DMS53 (cell line): Measurements from ENCODE around the gene GRIA1.

ENCODE experiments used
- DNase-seq: peaks from one replicate; lab custom pipeline; 2025; lab: John Stamatoyannopoulos, UW

GRIA1 gene

DNA sequence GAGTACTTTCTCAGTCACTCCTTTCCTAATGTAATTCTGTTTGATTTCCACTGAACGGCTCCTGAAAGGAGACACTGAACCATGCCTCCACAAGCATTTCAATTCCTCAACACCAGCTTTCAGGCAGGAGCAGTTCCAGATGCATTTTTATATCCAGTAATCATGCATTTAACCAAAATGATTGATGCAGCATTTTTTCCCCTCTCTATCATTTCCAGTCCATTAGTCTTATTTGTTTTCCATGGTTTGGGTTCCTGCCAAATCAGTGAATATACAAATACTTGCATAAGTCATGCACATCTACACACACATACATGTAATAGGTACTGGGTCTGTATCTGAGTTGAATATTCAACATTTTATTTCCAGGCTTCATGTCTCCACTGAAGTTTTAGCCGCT is 122.7 kb downstream of the GRIA1 start:
- DNase-seq: peak; percentile 22

DNA sequence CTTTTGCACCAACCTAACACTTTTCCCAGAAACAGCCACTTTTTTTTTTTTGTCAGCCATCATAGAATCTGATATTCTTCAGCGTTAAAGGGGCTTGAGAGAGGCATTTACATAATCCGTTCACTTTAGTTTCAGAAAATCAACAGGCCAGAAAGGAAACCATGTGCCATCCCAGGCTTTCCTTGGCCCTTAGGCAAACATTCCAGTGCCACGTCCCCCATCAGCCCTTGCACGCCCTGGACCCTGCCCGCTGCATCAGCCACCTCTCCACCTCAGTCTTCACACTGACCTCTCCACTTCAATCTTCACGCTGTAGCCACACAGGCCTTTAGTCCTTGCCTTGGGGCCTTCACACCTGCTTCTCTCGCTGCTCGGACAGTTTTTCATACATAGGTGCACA is 123.2 kb downstream of the GRIA1 start:
- no peak for DNase-seq

DNA sequence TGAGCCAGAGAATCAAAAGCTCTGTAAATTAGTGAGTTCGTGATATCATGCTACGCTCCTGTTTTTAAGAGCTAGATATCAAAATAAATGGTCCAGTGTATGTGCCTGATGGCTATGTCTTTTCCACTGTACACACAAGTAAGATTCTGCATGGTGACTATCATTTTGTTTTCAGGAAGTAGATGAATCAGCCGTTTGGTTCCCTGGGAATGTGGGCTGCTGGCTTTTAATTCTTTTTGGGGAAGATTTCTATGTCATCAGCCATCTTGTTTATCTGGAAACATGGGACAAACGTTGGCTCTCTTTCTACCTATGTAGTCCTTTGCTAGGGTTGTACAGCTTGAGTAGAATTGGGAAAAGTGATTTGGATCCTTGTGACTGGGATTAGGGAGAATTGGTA is 126.7 kb downstream of the GRIA1 start:
- no peak for DNase-seq

DNA sequence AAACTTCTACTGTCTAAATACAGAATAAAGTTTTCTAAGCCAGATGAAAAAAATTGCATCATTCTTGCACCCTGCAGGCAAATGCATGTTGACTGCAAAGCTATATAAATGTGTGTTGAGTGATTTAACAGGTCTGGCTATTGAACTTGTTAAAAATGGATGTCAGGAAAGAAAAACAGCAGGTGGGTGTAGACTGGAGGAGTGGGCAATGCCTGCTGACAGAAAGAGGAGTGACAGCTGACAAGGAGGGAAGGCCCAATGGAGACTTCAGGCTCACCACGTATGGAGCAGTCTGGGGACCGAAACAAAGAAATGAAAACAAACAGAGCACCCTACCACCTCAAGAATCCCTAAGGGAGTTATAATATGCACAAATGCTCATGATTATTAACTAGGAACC is 127.8 kb downstream of the GRIA1 start:
- DNase-seq: no peak

DNA sequence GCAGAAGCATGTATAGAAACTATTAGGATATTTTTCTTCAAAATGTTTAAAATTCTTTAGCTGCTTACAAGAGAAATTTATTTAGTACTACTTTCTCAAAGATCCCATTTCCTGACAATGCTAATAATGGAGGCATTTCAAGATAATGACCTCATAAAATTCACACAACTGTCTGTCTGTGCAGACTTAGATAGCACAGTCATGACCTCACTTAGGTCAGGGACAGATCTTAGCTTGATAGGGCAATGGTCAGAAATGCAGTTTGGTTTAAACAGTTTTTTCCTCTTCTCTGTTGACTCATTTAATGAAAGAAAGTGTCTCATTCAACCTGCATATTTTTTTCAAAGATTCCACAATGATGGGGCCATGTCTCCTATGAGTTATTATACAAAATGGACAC is 128.4 kb downstream of the GRIA1 start:
- DNase-seq: no peak

DNA sequence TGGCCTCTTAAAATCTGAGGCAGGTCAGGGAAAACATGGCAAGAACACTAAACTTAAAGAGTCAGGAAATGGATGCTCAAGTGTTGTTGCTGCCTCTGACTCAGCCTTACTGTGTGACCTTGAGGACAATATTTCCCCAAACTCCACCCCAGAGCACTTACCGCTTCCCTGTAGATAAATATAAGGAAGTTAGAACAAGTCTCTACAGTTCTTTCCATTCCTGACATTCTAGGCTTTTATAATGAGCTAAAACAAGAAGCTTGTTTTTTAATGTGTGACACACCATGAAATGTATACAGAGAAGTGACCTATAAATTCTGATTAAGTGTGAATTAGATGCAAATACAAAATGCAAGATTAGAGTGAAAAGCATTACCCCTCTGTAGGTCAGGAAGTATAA is 129.3 kb downstream of the GRIA1 start:
- DNase-seq: peak; percentile 39

DNA sequence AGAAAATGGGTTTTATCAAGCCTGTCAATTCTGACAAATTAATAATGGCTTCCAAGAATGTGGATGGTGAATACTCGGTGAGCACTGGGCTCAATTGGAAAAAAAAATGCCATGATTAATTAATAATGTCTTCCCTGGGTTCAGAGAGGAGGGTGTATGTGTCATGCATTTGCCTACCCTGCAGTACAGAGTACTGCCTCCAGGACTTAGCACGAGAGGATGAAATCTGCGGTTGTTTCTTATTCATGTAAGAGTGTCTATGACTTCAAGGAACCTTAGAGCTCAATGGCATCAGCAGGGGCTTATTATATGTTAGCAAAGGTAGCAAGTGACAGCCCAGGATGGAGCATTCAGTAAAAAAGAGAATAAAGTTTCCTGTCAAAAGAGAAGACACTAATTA is 132.7 kb downstream of the GRIA1 start:
- no peak for DNase-seq

DNA sequence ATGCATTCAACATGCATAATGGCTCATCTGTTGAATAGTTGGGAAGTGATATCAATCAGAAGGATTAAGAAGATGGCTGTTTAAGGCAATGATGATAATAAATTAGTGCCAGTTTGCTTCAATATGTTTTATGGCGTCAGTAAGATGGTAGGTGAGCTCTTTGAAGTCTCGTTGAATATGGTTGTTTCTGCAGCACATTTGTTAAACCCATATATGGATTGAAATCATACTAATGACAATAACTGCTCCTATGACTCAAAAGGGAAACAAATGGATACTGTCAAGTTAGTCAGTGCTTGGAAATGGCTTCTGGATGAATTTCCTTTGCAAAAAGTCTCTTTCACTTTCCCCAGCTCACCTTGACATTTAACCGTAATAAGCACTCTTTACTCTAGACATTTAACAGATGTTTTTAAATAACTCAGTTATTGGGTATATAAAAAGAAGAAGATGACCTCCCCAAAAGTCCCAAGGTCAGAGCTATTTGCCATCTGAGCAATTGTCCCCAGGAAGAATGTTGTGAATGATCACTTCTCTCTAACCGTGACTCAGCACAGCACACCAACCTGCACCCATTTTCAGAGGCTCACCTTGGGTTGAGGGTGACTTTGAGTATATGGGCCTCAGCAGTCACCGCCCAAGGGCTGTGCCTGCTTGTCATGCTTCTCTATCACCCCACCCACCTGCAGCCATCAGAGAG is 133.4 kb downstream of the GRIA1 start:
- peak; percentile 23 for DNase-seq

DNA sequence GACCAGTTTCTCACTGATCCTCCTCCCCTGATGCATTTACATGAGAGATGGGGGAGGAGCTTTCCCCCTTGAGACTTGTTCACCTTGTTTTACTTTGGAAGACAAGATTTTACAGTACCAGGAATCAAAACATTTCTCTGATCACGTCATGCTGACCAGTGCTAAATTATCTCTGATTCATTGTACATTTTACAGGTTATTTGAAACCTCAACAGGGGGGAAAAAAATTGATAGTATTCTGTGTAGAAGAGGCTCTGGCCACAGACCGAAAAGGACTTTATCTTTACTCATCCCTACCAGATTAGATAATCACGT is 133.9 kb downstream of the GRIA1 start:
- no peak for DNase-seq

DNA sequence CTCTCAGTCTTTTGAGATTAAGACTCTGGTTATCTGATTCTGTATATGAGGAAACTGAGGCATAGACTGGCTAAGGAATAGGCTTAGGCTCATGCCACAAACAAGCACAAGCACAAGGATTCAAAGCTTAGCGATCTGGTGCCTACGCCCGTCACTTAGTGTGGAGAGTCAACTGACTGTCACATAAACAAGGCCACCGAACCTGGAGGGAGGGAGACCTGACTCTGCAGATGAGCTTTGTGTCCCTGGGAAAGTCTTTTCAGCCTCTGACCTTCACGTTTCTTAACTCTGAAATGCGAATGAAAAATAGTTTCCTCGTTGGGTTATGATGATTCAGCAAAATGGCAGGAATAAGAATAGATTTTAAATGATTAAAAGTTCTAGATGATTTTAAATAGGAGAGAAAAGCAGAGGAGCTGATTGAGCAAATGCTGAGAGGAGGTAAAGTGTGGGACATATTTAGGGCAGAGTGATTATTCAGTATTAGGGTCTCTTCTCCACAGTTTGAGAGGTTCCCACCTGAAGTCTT is 135.4 kb downstream of the GRIA1 start:
- no peak for DNase-seq

DNA sequence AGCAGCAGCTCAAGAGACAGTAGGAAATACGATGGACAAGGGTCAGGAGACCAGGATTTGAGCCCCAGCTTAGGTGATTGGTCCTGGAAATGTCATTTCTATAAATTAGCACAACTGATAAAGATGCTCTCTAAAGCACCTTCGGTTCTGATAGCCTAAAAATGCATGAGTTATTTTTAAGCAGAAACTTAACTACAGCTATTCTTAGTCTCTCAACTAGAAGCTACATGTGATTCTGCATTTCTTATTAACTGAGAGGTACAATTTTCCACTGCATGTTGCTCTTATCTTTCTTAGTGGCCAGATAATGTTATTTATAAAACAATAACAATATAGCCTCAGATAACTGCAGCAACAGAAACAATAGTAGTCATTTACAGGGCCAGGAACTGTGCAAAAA is 136.4 kb downstream of the GRIA1 start:
- no peak for DNase-seq

DNA sequence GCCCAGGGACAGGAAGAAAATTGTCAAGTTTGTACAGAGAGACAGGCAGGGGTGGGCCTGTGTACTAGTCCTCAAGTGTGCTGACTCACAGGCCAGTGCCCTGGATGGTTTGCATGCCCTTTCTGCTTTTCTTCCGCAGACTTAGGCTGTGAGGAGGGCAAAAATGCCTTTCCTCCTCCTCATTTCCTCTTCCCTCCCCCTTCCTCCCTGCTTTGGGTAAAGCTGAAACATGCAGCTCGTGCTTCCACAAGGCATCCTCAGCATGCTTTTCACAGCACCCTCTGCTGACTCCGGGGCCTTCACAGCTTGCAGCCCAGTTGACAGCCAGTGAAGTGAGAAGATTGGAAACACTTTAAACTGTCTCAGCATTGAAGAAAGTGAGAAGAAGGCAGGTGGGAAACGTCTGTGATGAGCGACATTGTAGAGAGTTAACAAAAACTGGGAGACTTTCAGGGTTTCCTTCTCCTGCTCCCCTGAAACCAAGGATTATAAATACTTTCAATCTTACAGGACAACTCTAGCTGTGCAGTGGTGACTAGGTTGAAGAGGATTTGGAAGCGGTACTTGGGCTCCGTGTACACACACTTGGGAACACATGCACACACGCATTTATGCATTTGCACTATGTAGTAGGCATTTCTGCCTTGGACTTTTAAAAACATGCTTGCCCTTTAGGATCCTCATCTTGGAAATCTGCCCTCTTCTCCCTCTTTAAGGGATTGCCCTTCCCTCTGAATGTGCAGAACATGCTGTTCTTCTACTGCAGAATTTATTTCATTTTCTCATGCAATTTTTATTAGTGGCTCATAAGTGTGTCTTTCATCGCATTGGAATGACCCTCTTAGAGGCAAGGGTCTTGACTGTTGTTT is 138.8 kb downstream of the GRIA1 start:
- peak; percentile 74 for DNase-seq

DNA sequence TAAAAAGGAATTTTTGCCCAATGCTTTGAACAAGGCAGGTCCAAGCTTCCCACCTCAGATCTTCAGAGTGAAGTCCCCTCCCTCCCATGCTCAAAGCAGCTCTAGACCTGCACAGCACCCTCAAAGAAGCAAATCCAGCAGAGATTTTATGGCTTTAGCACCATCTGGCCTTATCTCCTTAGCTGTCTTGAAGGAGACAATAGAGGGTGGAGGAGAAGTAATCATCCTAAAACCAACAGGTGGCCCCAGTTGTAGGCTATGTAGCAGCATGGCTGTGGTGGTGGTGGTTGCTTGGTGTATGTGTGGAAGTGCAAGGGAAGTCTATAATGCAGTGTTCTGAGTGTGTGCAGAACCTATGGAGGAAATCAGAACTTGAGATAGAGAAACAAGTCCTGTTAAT is 140.1 kb downstream of the GRIA1 start:
- peak; percentile 34 for DNase-seq

DNA sequence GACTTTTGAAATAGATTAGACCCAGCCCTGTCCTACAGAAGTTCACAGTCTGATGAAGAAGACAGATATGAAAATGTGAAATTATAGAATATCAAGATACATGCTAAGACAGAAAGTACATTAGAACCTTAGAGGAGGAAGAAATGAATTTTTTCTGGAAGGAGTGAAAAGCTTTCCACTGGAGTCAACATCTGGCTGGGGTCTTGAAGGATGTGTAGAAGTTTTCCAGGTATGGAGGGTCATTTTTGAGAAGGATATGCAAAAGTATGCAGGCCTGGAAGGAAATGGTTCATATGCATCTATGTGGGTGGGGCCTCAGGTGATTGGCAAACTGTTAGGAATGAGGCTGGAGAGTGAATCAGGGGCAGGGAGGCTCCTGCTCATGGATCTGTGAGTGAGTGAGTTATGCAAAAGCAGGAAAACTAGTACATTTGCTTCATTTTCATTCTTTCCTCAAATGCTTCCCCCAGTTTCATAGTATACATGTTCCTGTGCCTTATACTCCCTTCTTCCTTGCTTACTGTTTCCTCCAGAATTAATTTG is 142.3 kb downstream of the GRIA1 start:
- DNase-seq: no peak

DNA sequence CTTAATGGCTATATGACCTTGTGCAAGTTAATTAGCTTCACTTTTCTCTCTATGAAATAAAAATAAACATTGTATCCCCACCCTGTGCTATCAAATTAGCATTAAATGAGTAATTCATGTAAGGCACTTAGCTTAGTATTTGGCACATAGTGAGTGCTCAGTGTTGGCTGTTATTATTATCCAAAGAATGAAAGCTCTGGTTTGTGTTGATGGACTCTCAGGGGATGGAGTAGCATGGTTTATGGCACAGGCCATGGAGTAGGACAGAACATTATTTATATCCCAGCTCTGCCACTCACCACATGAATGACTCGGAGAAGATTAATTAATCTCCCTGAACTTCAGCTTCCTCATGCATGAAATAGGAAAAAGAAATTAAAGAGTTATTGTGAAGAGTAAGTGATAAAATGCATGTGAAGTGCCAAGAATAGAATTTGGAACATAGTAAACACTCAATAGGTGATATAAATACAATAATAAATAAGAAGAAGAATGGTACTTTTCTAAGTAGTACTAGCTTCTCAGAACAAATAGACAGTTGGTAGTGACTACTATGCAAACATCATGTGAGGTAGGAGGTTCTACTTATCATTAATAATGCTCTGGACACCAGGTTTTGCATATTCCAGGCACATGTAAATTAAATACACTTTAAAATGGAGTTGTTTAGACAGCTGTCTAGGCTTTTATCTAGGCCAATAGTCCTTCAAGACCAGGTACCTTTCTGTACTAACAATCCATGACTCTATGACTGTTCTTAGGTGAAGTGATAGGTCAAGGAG is 146.4 kb downstream of the GRIA1 start:
- DNase-seq: peak; percentile 97

DNA sequence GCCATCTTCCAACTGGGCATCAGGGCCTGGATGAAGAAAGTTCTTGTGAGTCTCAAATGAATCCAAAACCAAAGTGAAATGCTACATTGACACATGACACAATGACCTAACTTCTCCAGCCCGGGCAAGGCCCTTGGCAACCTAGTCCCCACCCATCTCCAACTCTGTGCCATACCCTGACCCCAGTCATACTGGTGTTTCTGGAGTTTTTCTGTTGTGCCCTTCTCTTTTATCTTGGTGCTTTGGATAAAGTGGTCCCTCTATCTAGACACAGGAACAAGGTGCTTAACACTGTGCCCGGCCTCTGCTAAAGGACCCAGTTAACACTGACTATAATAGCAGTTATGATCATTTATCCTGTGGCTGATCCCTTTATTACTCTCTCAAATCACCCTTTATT is 149.8 kb downstream of the GRIA1 start:
- DNase-seq: no peak

DNA sequence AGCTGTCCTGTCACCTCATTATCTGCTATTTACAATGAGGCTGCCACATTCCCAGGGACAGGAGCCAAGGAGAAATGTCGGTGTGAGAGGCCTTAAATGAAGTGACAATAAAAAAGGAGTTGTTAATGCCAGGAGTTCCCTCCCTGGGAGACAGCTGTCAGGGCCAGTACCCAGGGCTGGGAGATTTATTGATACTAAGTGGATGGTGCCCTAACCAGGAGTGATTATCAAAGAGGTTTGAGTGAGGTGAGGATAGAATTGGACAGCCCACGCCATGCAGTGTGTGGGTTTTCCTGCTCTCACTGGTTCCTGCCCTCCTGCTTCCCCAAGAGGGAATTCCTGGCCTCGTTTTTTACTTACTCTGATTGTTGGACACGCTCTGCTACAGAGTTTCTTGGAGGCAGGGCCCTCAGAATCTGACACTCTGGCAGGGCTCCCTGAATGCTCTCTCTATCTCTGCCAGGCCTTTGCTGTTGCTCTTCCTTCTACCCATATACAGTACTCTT is 150.8 kb downstream of the GRIA1 start:
- DNase-seq: no peak

DNA sequence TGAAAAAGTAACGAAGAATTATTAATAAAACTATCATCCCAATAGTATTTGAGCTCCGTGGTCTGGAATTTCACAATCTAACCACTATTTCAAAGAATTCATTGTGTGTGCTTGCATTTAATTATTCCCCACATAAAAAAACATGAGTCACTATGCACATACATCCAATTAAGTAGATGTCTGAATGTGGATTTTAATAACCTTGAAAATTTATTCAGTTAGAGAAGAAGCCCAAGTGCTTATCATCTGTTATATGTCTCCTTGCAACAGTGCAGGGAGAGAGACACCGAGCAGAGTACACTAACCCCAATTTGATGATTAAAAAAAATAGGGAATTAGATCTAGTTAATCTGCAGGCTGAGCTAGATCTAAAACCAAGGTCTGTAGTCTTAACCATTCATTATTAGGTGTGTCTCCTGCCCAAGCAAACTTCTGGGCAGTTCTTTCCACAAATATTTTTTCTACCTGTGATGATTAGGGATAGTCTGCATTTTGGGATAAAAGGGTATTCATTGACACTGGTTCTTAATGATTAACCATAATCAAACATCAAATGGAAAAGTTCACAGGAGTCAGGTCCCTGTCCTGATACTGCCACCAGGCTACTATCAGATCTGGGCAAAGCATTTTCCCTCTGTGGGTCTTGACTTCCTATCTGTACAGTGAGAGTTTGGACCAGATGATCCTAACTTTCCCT is 164.2 kb downstream of the GRIA1 start:
- DNase-seq: peak; percentile 13

DNA sequence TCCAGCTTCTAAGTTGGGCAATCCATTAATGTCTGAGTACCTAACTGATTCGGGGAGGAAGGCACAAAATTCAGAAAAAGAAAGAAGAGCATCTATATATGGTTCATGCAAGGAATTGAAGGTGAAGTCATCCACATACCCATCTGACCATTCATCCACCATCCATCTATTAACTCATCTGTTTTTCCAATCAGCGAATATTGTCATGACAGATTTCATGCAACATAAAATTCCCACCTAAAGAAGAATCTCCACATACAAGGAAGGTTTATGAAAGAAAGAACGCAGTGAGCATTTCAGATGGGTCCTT is 164.7 kb downstream of the GRIA1 start:
- no peak for DNase-seq

DNA sequence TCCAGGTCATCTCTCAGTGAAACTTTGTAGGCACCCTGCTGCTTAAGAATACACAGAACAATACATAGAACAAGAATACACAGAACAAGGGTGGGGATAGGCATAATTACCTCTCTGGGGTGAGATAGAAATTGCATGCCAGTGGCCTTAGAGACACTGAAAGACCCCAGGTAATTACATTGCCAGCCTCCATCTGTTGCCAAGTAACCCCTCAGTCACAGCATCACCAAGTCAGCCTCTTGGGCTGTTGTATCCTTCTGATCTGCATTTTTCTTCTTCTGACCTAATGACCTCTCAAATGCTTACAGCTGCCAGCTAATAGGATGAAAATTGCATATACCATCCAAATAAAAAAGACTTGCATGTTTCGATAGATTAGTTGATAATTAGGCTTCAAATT is 167.7 kb downstream of the GRIA1 start:
- no peak for DNase-seq

DNA sequence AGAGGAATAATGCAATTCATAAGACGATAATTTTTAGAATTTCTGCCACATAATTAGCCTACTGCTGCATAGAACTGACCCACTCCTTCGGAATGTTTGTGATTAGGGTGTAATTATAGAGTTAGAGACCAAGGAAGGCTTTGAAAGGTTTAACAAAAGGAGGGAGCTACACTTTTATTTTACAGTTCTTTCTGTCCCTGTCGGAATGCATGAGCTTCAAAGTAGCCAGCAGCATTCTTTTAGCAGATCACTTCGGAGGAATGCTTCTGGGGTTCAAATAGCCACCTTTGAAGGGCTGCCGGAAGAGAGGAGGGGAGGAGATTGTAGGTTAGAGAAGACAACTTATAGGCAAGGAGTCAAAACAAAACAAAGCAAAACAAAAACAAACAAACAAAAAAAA is 168.1 kb downstream of the GRIA1 start:
- no peak for DNase-seq
